Measurements from ENCODE around the gene GSTT4.
"Not testable (repeated sequence)": the region's sequence is repeated elsewhere in the genome, so short reads cannot be mapped to it uniquely, and the experiment has no call there.

Gene GSTT4

GRCh38 chr22:24005201-24005600 lies at the start of gene GSTT4:
Gene GSTT4 (minus strand): TSS chr22:24005453. CDS start chr22:24005356, 97 bp downstream.
- DNase-seq (ENCODE audit: low read depth in 2 of 2) = no peak

DNA sequence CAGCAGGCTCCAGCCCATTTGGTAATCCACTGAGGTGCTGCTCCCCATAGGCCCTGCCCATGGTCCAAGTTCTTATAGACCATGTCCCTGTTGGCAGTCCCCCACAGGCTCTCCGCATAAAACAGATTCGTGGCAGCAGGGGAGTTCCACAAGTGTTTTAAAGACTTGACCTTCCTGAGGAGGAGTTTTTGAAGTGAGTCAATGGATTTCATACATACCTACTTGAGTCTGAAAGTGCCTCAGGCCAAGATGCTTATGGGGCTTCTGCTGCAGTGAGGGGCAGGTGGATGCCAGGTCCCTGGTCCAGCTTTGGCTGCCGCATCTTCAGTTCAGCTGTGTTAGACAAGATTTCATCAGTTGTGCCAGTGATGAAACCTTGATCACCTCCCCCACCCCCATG lies 49.1 kb upstream of the GSTT4 start:
- no peak for DNase-seq (ENCODE audit: low read depth in 2 of 2)

GRCh38 chr22:24053481-24054226 lies 48.4 kb upstream of the GSTT4 start:
- no peak for DNase-seq (ENCODE audit: low read depth in 2 of 2)

- DNase-seq (ENCODE audit: low read depth in 2 of 2) = no peak
Measured at GRCh38 chr22:24051568-24051967, 46.3 kb upstream of the GSTT4 start.

GRCh38 chr22:24051028-24051427 lies 45.8 kb upstream of the GSTT4 start:
- DNase-seq (ENCODE audit: low read depth in 2 of 2) = no peak

- no peak for DNase-seq (ENCODE audit: low read depth in 2 of 2)
Measured at GRCh38 chr22:24049978-24050377, 44.7 kb upstream of the GSTT4 start.

- no peak for DNase-seq (ENCODE audit: low read depth in 2 of 2)
Measured at GRCh38 chr22:24049211-24049610, 44.0 kb upstream of the GSTT4 start.

DNA sequence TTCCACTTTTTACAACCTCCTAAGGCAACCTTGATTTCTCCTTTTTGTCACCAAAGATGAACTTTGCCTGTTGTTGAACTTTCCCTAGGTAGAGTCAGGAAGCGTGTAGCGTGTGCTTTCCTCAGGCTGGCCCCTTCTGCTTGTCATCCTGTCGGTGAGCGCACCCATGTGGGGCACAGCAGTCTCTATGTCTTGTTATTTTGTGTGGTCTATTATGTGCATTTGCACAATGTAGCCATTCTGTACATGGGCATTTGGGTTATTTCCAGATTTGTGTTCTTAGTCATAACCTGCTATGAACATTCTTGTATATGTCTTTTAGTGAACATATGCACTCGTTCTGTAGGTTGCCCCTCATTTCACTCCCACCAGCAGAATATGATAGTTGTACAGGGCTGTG lies 40.8 kb upstream of the GSTT4 start:
- no peak for DNase-seq (ENCODE audit: low read depth in 2 of 2)

DNA sequence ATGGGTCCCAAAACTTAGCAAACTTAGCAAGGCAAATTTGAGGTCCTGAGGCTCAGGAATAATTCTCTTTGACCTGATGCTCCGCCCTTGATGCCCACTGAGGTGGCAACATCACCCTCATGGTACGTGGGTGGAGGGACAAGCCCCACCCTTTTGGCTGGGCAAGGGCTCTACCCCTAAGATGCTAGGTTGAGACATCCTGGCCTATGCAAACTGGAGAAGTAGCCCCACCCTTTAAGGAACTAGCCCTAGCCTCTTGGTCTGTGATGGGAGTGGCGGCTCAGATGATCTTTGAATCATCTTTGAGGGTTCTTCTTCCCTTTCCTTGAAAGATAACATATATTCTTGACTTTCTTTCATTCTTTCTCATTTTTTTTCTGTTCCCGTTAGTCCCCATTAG lies 38.7 kb upstream of the GSTT4 start:
- DNase-seq (ENCODE audit: low read depth in 2 of 2) = no peak

DNA sequence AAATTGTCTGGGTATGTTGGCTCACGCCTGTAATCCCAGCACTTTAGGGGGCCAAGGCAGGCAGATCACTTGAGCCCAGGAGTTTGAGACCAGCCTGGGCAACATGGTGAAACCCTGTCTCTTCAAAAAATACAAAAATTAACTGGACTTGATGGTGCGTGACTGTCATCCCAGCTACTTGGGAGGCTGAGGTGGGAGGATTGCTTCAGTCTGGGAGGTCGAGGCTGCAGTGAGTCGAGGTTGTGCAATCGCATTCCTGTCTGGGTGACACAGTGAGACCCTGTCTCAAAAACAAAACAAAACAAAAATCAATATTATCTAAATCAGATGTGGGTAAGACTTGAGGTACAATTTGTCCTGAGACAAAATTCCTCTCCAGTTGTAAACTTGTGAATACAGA lies 38.2 kb upstream of the GSTT4 start:
- not testable (repeated sequence) for DNase-seq (ENCODE audit: low read depth in 2 of 2)

DNA sequence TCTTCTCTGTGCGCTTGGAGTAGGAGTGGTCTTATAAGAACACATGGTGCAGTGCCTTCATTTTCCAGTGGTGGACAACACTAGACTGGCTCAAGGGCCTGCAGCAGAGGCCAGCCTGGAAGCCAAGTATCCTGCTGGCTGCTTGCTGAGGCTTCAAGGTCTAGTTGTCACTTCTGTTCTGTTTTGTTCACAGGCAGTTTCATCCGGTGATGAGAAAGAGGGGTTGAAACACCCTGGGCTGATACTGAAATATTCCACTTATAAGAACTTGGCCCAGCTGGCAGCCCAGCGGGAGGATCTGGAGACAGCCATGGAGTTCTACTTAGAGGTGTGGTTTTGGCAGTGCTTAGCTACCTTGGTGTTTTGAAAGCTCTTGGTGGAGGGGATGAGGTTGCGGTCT lies 35.7 kb upstream of the GSTT4 start:
- DNase-seq (ENCODE audit: low read depth in 2 of 2) = no peak

GRCh38 chr22:24039046-24039445 lies 33.8 kb upstream of the GSTT4 start:
- DNase-seq (ENCODE audit: low read depth in 2 of 2) = no peak

- no peak for DNase-seq (ENCODE audit: low read depth in 2 of 2)
Measured at GRCh38 chr22:24037851-24038765, 32.9 kb upstream of the GSTT4 start.

DNA sequence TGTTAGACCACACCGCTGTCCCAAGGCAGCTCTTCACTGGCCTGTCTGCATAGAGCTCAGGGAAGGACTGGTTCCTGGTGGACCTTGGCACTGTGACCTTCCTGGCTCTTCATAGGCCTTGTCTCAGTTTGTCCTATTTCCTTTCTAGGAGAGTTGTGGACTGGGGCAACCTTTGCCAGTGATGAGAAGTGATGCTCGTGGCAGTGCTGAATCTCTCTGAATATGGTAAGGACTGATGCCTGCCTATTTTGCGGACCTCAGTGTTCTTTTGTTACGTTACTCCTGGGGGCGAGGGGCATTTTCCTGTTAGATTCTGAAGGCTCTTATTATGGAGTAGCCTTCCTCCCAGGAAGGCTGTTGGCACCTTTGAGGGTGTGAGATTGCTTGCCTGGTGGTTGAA lies 30.0 kb upstream of the GSTT4 start:
- no peak for DNase-seq (ENCODE audit: low read depth in 2 of 2)

DNA sequence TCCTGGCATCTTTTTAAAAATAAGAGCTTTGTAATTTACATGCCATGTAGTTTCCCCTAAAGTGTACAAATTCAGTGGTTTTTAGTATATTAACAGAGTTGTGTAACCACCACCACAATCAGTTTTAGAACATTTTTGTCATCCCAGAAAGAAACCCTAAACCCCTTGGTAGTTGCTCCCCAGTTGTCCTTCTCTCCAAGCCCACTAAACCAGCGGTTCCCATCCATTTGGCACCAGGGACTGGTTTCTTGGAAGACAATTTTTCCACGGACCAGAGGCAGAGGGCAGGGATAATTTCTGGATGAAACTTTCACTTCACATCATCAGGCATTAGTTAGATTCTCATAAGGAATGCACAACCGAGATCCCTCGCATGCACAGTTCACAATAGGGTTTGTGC lies 28.5 kb upstream of the GSTT4 start:
- no peak for DNase-seq (ENCODE audit: low read depth in 2 of 2)

- DNase-seq (ENCODE audit: low read depth in 2 of 2) = no peak
Measured at GRCh38 chr22:24030186-24030702, 25.0 kb upstream of the GSTT4 start.

DNA sequence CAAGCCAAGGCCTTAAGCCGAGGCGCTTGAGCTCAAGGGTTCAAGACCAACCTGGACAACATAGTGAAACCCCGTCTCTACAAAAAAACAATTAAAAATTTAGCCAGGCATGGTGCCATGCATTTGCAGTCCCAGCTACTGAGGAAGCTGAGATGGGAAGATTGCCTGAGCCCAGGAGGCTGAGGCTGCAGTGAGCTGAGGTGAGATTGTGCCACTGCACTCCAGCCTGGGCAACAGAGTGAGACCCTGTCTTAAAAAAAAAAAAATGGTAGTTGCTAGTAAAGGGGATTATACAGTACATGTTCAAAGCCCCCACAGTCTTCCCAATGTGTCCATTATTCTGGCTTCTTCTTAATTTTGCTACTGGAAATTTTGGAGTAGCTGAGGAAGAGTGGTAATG lies 24.1 kb upstream of the GSTT4 start:
- no peak for DNase-seq (ENCODE audit: low read depth in 2 of 2)

GRCh38 chr22:24028533-24028932 lies 23.3 kb upstream of the GSTT4 start:
- DNase-seq (ENCODE audit: low read depth in 2 of 2) = no peak

DNA sequence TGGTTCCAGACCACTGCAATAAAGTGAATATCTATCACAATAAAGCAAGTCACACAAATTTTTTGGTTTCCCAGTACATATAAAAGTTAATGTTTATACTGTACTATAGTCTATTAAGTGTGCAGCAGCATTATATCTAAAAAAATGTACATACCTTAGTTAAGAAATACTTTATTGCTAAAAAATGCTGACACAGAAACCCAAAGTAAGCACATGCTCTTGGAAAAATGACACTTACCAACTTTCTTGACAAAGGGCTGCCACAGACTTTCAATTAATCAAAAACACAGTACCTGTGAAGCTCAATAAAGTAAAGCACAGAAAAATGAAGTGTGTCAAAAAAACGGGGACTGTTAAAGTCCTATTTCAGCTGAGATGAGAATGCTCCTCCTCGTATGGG lies 22.7 kb upstream of the GSTT4 start:
- no peak for DNase-seq (ENCODE audit: low read depth in 2 of 2)

- DNase-seq (ENCODE audit: low read depth in 2 of 2) = no peak
Measured at GRCh38 chr22:24027389-24027975, 22.2 kb upstream of the GSTT4 start.

DNA sequence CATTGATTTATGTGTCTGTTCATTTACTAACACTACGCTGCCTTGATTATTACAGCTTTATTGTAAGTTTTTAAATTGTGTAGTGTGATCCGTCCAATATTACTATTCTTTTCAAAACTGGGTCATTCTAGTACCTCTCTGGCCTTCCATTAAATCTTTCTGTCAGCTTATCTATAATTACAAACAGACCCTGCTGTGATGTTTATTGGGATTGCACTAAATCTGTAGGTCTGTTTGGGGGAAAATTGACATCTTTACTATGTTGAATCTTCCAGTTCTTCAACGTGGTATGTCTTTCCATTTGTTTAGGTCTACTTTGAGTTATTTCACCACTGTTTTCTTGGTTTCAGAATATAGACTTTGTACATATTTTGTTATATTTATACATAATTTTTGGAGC lies 21.5 kb upstream of the GSTT4 start:
- DNase-seq (ENCODE audit: low read depth in 2 of 2) = no peak

GRCh38 chr22:24026056-24026455 lies 20.8 kb upstream of the GSTT4 start:
- DNase-seq (ENCODE audit: low read depth in 2 of 2) = no peak
